GM12891 (cell line): ENCODE data around the gene RYR3.
A peak's percentile ranks its signal among the peaks of the same experiment; 100 is the strongest.

ENCODE experiments used
- DNase-seq: peaks from one replicate; pipeline ENCODE4 v3.0.0; 2011; ENCODE audit warnings: low spot score; ENCODE audit not compliant: insufficient read length
- FAIRE-seq: peaks from 2 replicates; lab custom pipeline; 2011; peaks lifted over from hg19 to GRCh38; lab: Jason Lieb, UNC
- PAX5 ChIP-seq: IDR thresholded peaks from 2 replicates; pipeline ENCODE4 v1.6.1; 2011; ENCODE audit warnings: low read length, moderate library complexity, mild to moderate bottlenecking; ENCODE audit not compliant: insufficient read depth, severe bottlenecking
- POLR2A ChIP-seq: IDR thresholded peaks from 2 replicates; pipeline ENCODE4 v1.6.1; 2011; ENCODE audit warnings: low read depth, low read length, control low read depth
- POLR2AphosphoS5 ChIP-seq: IDR thresholded peaks from 2 replicates; pipeline ENCODE4 v1.6.1; 2011; ENCODE audit warnings: low read depth, low read length, control low read depth
- POU2F2 ChIP-seq: IDR thresholded peaks from 2 replicates; pipeline ENCODE4 v1.6.1; 2011; ENCODE audit warnings: low read depth, mild to moderate bottlenecking, control low read depth, low read length, moderate library complexity
- SPI1 ChIP-seq: IDR thresholded peaks from 2 replicates; pipeline ENCODE4 v1.6.1; 2011; ENCODE audit warnings: low read depth, low read length, control low read depth
- TAF1 ChIP-seq: IDR thresholded peaks from 2 replicates; pipeline ENCODE4 v1.6.1; 2011; ENCODE audit warnings: low read depth, low read length, control low read depth

Gene RYR3

GRCh38 chr15:33344530-33344929 lies 33.8 kb downstream of the RYR3 start:
- FAIRE-seq (no peak), DNase-seq (no peak)
- TF ChIP-seq POLR2A: no peak

DNA sequence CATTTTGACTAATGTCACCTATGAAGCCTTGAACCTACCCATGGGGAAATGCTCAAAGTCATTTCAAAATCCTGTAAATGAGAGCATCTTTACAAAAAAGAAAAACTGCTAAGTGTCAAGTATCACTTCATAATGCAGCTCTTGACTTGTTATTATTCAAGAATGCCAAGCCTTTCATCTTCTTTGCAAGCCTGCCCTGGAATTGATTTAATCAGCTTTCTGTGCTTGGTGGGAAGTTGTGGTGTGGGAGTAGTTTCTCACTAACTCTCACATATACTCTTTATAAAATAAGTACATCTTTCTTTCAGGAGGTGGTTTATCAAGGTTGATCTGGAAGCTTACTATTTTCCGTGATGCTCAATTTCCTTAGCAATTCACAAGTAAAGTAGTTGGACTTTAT lies 43.6 kb downstream of the RYR3 start:
- FAIRE-seq: no peak
- TF ChIP-seq POLR2A: no peak
- TF ChIP-seq SPI1: no peak
- no peak for TF ChIP-seq TAF1
- TF ChIP-seq POU2F2: no peak
- TF ChIP-seq PAX5: no peak
- no peak for TF ChIP-seq POLR2AphosphoS5
- DNase-seq: no peak

DNA sequence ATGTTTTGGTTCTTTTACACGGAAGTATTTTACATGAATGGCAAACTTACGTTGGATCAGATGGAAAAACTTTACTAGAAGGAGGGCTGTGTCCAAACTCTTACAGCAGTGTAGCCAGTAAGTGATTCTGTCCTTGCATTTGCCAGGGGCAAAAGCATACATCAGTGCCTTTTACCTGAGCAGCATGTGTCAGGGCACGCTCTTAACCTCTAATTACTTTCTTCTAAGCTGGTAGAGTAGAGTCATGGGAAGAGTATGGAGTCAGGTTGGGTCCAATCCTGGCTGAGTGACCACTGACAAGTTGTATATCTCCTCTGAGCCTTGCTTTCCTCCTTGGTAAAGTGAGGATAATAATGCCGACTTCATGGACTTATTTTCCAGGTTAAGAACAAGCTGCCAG lies 47.1 kb downstream of the RYR3 start:
- FAIRE-seq: no peak
- DNase-seq: no peak
- TF ChIP-seq SPI1 (no peak), PAX5 (no peak), POLR2AphosphoS5 (no peak), TAF1 (no peak), POLR2A (no peak), POU2F2 (no peak)

GRCh38 chr15:33358306-33358705 lies 47.5 kb downstream of the RYR3 start:
- TF ChIP-seq POU2F2 (no peak), TAF1 (no peak), POLR2AphosphoS5 (no peak), SPI1 (no peak), POLR2A (no peak), PAX5 (no peak)
- DNase-seq (no peak), FAIRE-seq (no peak)

DNA sequence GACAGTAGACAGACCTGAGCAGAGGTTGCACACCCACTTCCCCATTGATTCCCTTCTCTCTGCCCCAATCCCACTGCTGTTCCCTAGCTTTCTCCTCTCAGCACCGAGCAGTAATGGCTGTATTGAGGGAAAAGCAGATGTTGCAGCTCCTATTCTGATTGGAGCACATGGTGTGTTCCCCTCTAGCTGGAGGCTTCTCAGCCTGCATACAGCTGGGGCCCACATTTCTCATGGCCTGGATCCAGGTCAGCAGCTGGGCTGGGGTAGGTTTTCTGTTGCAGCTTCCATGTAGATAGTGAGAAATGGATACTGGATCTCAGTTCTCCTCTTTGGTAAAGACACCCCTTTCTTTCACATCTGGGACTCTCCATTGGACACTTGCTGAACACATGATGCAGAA lies 50.1 kb downstream of the RYR3 start:
- FAIRE-seq (no peak), DNase-seq (no peak)
- TF ChIP-seq TAF1 (no peak), SPI1 (no peak), POU2F2 (no peak), PAX5 (no peak), POLR2A (no peak), POLR2AphosphoS5 (no peak)

DNA sequence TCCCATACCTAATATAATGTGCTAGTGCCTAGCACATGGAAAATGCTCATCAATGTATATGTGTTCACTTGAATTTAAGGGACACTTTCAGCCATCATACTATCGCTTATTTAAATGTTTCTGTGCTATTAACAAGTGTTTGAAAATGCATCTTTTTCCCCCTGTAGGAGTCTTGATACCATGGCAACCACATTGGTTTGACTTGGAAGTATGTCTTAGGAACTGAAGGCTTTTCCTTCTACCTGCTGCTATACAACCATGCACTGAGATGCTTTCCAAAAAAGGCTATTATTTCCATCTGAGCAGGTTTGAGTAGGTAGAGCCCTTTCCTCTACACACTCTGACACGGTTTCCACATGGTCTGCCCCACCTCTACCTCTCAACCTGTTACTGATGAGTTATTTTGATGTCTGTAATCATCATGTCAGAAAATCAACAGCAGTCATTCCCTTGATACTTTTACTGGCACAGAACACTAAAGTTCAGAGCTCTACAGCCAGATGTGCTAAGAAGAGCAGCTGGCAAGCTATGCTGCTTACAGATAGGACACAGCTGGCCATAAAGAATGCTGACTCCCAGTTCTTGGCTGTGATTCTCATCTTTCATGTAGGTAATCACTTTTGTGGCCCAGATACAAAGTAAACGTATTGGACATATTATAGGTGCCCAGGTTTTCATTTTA lies 59.3 kb downstream of the RYR3 start:
- TF ChIP-seq PAX5: no peak
- no peak for TF ChIP-seq TAF1
- TF ChIP-seq POLR2A: no peak
- no peak for TF ChIP-seq SPI1
- no peak for TF ChIP-seq POLR2AphosphoS5
- TF ChIP-seq POU2F2: no peak
- DNase-seq: no peak
- FAIRE-seq: no peak

DNA sequence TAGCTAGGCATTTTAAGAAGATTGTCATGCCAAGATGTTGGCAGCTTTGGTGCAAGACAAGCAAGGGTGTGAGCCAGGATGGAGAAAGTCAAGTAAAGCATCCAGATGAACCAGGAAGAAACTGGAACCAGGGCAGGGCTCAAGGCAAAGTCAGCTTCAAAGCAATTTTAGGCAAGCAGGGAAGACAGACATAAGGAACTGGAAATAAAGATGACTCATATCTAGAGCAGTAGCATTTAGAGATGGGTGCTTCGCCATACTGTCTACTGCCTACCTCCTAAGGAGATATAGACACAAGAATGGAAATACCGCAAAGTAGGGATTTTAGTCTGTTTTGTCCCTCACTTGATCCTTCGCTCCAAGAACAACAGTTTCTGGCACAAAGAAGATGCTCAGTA lies 59.9 kb downstream of the RYR3 start:
- no peak for FAIRE-seq
- TF ChIP-seq SPI1 (peak; percentile 35; the same call in 1 of the 2 replicates), TAF1 (no peak), POLR2AphosphoS5 (no peak), POU2F2 (no peak)

GRCh38 chr15:33371159-33371558 lies 60.4 kb downstream of the RYR3 start:
- FAIRE-seq (no peak), DNase-seq (no peak)
- TF ChIP-seq TAF1 (no peak), POU2F2 (no peak), PAX5 (no peak), SPI1 (no peak), POLR2AphosphoS5 (no peak), POLR2A (no peak)

More for the DNA sequence above, 59.9 kb downstream of the RYR3 start:
- DNase-seq: no peak

DNA sequence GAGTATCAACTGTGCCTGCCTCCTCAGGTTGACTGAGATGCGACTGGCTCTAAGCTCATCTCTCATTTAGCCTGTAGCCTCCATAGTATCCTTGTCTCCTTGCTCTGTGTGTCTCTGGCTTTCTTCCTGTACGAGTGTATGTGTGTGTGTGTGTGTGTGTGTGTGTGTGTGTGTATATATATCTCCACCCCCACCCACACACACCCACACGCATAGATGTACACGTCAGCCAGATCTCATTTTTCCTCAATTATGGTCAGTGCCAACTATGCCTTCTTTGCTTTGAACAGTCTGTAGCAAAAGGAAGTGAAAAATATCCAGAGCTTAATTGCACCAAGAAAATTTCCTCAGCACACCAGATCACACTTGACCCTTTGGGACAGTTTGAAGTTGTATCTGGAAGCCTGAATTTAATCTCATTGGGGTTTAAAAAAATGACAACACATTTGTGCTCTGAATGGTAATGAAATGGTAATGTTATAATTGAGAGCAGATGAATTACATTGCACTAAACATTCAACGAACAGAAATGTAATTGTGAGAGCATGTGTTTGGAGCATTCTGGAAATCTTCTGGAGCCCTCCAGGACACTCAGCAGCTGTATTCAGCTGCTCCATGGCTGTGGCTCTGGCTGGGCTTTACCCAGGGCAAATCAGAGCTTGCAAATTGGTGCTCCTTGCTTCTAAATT lies 63.6 kb downstream of the RYR3 start:
- no peak for TF ChIP-seq PAX5
- no peak for TF ChIP-seq SPI1
- no peak for TF ChIP-seq TAF1
- no peak for TF ChIP-seq POLR2A
- no peak for TF ChIP-seq POLR2AphosphoS5
- TF ChIP-seq POU2F2: no peak
- DNase-seq (no peak), FAIRE-seq (no peak)

GRCh38 chr15:33375236-33375635 lies 64.5 kb downstream of the RYR3 start:
- TF ChIP-seq POU2F2 (no peak), TAF1 (no peak), PAX5 (no peak), POLR2AphosphoS5 (no peak), POLR2A (no peak), SPI1 (no peak)
- FAIRE-seq: no peak
- DNase-seq: no peak

DNA sequence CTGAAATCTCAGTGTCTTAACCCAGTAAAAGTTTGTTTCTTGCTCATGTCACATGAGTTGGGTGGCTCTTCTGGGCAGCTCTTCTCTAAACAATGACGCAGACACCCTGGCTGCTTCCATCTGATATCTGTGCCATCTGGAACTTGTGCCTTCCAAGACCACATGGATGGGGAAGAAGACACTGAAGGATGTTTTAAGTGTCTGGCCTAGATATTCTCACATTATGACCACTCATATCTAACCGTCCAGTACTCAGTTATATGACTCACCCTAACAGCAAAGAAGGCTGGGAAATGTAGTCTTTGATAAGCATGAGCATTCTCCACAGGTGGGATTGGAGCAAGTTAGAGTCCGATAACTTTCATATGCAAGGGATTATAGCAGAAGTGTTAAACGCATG lies 66.4 kb downstream of the RYR3 start:
- no peak for FAIRE-seq
- TF ChIP-seq POLR2A (no peak), POU2F2 (no peak), POLR2AphosphoS5 (no peak), TAF1 (no peak), SPI1 (no peak), PAX5 (no peak)

More for the DNA sequence above, 66.4 kb downstream of the RYR3 start:
- no peak for DNase-seq
